Stimulated activated CD4-positive, alpha-beta T cell treated with anti-CD3 and anti-CD28 coated beads, TNF-alpha, amount 100 ng/mL, for 48 hours (primary cell): ENCODE measurements around the gene RAB40C.

Experiments used
- DNase-seq, 3 donors: peaks; one replicate each; pipeline ENCODE4 v3.0.0-alpha.2; 2020; ENCODE audit warnings: low read depth in 3 of 3

Gene RAB40C

DNA sequence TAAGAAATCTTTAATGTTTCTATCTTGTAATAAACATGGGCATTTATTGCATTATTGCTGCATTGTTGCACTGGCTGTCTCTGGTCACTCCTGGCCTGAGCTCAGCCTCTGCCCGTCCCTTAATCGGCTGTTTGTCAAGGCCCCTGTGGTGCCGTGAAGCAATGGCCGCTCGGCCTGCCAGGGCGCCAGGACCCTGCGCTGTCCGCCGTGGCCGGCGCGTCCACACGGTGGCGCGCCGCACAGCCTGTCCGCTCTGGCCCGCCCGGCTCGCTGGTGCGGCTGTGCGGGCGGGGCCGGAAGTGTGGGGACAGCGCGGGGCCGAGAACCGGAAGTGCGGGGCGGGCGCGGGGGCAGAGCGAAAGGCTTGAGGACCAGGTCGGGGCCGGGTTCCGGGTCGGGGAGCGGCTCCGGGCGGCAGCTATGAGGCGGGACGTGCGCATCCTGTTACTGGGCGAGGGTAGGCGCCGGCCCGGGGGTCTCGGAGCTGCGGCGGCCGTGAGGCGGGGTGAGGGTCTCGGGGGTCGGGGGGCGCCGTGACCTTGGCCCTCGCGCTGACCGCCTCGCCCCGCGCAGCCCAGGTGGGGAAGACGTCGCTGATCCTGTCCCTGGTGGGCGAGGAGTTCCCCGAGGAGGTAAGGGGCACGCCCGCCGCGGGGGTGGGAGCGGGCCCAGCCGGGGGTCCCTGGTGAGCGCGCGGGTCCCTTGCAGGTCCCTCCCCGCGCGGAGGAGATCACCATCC lies 78.1 kb downstream of the RAB40C start, which contains the start of gene RHOT2:
TSS of gene RHOT2 (plus strand) at position 353 of the 739 bp plus-strand sequence. CDS start at position 421, 68 bp downstream.
- DNase-seq: peak; percentile 87 to 95 (median 93)

DNA sequence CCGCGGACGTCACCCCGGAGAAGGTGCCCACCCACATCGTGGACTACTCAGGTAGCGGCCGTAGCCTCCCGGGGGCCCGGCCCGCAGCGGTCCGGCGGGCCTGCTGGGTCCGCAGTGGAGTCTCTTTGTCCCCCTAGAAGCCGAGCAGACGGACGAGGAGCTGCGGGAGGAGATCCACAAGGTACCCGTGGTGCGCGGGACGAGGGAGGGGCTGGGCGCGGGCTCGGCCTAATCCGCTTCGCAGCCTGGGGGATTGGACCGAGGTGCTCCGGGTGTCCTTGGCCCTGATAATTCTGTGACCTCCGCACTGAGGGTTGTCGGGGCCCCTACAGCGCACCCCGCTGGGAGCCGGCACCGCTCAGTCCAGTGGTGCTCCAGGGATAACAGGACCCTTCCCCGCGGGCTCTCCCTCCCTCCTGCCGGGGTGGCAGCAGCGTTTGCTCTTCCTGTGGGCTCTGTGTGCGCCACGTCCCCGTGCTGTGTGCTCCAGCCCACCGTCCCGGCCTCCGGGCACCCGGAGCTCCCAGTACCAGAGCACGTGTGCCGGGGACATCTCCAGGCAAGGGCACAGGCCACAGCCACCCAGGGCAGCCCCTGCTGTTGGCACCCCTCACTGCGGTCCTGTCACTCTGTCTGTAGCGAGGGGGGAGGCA lies 78.8 kb downstream of the RAB40C start:
- no peak for DNase-seq

DNA sequence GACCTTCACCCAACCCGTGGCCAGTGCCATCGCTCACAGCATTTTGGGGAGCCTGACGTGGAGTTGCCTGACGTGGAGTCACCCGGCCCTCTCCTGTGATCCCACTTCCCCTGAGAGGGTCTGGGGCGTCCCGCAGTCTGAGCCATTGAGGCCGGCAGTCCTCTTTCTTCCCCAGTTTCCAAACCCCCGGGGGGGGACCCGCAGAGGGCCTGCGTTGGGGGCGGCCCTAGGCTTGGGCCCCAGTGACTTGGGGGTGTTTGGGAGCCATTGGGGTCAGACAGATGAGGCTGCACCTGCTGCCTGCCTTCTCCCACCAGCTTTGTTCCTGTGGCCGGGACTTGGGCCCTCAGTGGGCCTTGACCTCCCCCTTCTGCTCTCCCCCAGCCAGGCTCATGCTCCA lies 79.8 kb downstream of the RAB40C start:
- DNase-seq: no peak

GRCh38 chr16:670485-671352 lies 80.9 kb downstream of the RAB40C start:
- no peak for DNase-seq

DNA sequence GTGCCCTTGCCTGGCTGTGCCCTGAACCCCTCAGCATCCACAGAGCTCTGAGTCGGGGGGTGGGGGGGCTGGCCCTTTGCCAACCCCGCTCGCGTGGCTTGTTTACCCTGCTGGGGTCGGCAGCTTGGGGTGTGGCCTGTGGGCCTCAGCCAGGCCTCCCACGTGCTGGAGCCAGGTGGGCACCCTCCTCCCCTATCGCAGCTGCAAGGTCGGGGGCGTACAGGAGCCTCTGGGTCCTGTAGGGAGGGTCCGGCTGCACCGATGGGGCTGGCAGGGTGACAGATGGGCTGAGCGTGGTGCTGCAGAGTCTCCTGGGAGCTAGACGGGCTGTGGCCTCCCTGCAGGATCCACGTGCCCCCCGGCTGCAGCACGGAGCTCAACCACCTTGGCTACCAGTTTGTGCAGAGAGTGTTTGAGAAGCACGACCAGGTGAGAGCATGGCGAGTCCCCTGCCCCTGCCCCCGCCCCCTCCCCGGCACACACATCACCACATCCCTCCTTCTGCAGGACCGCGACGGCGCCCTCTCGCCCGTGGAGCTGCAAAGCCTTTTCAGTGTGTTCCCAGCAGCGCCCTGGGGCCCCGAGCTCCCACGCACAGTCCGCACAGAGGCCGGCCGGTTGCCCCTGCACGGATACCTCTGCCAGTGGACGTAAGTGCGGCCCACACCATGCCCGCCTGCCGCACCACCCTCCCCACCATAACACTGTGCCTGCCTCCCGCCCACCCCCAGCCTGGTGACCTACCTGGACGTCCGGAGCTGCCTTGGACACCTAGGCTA lies 81.7 kb downstream of the RAB40C start:
- DNase-seq: no peak

DNA sequence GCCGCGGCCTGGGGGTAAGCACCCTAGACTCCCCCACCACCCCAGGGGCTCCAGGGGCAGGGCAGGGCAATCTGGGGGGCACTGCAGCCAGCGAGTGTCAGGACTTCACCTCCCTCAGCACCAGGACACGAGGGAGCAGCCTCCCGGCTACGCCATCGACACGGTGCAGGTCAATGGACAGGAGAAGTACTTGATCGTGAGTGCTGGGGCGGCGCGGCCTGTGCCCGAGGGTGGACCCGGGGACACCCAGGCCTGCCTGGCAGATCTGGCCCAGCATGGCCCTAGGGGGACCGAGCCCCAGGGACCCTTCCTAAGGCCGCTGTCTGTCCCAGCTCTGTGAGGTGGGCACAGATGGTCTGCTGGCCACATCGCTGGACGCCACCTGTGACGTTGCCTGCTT lies 82.5 kb downstream of the RAB40C start:
- DNase-seq: no peak

DNA sequence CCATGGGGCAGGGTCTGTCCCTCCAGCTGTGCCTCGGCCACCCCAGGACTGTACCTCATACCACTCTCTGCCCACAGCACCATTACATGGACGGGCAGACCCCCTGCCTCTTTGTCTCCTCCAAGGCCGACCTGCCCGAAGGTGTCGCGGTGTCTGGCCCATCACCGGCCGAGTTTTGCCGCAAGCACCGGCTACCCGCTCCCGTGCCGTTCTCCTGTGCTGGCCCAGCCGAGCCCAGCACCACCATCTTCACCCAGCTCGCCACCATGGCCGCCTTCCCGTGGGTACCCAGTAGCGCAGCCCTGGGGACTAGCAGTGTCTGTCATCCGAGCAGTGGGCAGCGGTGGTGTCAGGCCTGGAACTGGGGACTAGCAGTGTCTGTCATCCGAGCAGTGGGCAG lies 83.0 kb downstream of the RAB40C start:
- no peak for DNase-seq

DNA sequence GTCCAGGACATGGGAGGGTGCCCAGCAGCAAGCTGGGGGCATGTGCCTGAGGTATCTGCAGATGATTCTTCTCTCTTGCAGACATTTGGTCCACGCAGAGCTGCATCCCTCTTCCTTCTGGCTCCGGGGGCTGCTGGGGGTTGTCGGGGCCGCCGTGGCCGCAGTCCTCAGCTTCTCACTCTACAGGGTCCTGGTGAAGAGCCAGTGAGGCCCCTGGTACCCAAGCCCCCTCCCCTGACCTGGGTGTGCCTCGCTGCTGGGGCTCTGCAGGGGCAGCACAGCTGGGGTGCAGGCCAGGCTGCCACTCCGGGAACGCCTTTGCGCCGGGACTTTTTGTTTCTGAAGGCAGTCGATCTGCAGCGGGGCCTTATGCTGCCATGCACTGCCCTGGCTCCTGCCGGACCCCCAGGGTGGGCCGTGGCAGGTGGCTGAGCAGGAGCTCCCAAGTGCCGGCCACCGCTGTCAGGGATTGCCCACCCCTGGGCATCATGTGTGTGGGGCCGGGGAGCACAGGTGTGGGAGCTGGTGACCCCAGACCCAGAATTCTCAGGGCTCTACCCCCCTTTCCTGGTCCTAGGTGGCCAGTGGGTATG lies 83.6 kb downstream of the RAB40C start:
- DNase-seq: no peak

GRCh38 chr16:674214-674881 lies 84.5 kb downstream of the RAB40C start:
- no peak for DNase-seq

GRCh38 chr16:674968-675883 lies 85.4 kb downstream of the RAB40C start, which contains the start of gene RHBDL1:
TSS of gene RHBDL1 (plus strand) at chr16:675671. CDS start at chr16:675791, 120 bp downstream.
- DNase-seq: no peak

DNA sequence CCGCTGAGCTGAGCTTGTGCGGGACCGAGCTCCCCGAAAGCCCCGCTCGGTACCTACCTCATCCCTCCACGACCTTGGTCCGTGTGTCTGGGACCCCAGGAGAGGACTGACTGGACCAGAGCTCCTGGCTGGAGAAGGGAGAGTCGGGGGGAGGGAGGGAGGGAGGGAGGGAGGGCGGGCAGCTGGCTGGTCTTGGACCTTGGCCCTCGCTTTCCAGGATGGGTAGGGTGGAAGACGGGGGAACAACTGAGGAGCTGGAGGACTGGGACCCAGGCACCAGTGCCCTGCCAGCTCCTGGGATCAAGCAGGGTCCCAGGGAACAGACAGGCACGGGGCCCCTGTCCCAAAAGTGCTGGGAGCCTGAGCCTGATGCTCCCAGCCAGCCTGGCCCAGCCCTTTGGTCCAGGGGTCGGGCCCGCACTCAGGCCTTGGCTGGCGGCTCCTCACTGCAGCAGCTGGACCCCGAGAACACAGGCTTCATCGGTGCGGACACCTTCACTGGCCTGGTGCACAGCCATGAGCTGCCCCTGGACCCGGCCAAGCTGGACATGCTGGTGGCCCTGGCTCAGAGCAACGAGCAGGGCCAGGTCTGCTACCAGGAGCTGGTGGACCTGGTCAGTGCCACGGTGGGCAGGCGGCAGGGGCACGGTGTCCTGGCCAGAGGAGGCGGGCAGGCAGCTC lies 86.2 kb downstream of the RAB40C start:
- DNase-seq: no peak

DNA sequence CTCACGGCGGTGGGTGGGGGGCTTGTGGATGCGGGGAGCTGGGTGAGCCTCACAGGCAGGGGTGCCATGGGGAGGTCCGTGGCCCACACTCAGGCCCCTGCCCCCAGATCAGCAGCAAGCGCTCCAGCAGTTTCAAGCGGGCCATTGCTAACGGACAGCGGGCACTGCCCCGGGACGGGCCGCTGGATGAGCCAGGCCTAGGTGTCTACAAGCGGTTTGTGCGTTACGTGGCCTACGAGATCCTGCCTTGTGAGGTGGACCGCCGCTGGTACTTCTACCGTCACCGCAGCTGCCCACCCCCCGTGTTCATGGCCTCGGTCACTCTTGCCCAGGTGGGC lies 86.7 kb downstream of the RAB40C start:
- no peak for DNase-seq

DNA sequence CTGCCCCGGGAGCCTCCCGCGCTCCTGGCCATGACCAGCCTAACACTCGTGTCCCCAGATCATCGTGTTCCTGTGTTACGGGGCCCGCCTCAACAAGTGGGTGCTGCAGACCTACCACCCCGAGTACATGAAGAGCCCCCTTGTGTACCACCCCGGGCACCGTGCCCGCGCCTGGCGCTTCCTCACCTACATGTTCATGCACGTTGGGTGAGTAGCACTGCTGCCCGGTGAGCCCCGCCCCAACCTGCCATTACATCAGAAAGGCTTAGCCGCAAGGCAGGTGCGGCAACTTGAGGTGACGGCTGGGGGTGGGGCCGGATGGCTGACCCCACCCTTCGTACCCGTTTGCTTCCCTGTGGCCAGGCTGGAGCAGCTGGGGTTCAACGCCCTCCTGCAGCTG lies 87.0 kb downstream of the RAB40C start:
- no peak for DNase-seq

DNA sequence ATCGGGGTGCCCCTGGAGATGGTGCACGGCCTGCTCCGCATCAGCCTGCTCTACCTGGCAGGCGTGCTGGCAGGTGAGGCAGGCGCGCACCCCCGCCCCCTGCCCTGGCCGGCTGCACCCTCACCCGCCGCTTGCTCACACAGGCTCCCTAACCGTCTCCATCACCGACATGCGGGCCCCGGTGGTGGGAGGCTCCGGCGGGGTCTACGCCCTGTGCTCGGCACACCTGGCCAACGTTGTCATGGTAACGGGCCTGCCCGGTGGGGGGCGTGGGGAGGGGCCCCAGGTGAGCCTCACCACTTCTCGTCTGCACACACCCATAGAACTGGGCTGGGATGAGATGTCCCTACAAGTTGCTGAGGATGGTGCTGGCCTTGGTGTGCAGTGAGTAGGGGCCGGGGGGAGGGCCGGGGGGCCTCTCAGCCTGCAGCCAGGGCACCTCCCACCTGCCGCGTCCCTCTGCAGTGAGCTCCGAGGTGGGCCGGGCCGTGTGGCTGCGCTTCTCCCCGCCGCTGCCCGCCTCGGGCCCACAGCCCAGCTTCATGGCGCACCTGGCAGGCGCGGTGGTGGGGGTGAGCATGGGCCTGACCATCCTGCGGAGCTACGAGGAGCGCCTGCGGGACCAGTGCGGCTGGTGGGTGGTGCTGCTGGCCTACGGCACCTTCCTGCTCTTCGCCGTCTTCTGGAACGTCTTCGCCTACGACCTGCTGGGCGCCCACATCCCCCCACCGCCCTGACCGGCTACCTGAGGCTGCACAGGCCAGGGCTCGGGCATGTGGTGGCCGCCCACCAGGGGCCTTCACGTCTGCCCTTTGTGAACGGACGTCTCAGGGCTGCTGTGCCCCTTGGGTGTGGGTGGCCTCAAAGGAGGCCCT lies 87.7 kb downstream of the RAB40C start:
- no peak for DNase-seq

DNA sequence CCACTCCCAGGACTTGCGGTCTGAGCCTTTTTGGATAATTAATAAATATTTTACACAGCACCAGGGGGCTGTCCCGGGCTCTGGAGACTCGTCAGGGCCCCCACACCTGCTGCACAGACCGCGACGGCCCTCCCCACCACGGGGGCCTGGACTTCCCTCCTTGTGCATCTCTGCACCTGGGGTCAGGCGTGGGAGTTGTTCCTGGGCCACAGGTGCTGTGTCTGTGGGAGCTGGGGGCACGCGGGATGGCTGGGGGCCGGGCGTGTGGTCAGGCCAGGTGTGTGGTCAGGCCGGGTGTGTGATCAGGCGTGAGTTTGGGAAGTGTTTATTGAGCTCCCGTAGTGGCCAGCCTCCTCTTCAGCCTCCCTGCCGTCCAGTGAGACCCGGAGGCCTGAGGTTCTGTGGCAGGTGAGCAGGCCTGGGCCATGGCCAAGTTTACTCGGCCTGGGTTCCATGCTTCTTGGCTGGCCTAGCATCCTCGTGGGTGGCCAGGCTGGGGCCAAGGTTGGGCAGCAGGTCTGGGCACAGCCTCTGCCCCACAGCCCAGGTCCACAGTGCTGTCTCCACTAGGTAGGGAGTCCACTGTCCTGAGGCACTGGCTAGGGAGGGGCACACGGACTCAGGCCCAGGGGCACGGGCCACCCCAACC lies 88.5 kb downstream of the RAB40C start:
- no peak for DNase-seq
